Transverse colon (tissue), 4 donors: Measurements from ENCODE around the gene GTPBP1.

Source experiments
- CTCF ChIP-seq, 5 experiments: fragments of 200-600 bp in 3 of 5; fragments of 450-650 bp in 2 of 5; sonication (generic) in 3 of 5; IDR thresholded peaks; 1 replicate in 2 of 5; 2 replicates in 3 of 5; pipeline ENCODE4 v1.5.1; 2016 to 2017; ENCODE audit warnings: antibody characterized with exemption in 5 of 5, inconsistent platforms in 3 of 5, mild to moderate bottlenecking in 2 of 5, moderate library complexity in 1 of 5
- POLR2A ChIP-seq: fragments of 450-650 bp; IDR thresholded peaks from one replicate; pipeline ENCODE4 v1.6.1; 2016; ENCODE audit warnings: antibody characterized with exemption, mild to moderate bottlenecking, moderate library complexity
- POLR2AphosphoS5 ChIP-seq, 3 donors: sonication (generic); formaldehyde crosslinking; IDR thresholded peaks; one replicate each; pipeline ENCODE4 v1.6.1; 2016; ENCODE audit warnings: antibody characterized with exemption in 3 of 3

- no peak for TF ChIP-seq CTCF (IDR thresholded peaks at IDR 0.05)
- no peak for TF ChIP-seq POLR2A
- TF ChIP-seq POLR2AphosphoS5 (IDR thresholded peaks at IDR 0.05), result no peak
These were observed 24.7 kb downstream of the GTPBP1 start for GRCh38 chr22:38730411-38730871.
